NK-92 treated with Interleukin-12 subunit alpha and Interleukin-12 subunit beta, amount 100 ng/mL, for 24 hours (cell line): Measurements from ENCODE around the gene TMEM247.
"Not testable (repeated sequence)": the region's sequence is repeated elsewhere in the genome, so short reads cannot be mapped to it uniquely, and the experiment has no call there.

Experiments used
- DNase-seq: peaks from one replicate; lab custom pipeline; 2025; lab: John Stamatoyannopoulos, UW

The TMEM247 gene

GRCh38 chr2:46512185-46512584 is 32.8 kb downstream of the TMEM247 start:
- DNase-seq: no peak

- DNase-seq: no peak
Observed at GRCh38 chr2:46514738-46515137, 35.4 kb downstream of the TMEM247 start.

GRCh38 chr2:46517485-46517884 is 38.1 kb downstream of the TMEM247 start:
- DNase-seq: no peak

GRCh38 chr2:46518861-46519260 is 39.5 kb downstream of the TMEM247 start:
- DNase-seq: no peak

GRCh38 chr2:46519265-46519664 is 39.9 kb downstream of the TMEM247 start:
- DNase-seq: no peak

GRCh38 chr2:46520130-46520711 is 40.9 kb downstream of the TMEM247 start:
- no peak for DNase-seq

GRCh38 chr2:46521215-46521683 is 41.9 kb downstream of the TMEM247 start:
- DNase-seq: no peak

GRCh38 chr2:46522385-46522784 is 43.0 kb downstream of the TMEM247 start:
- not testable (repeated sequence) for DNase-seq

- DNase-seq: no peak
Observed at GRCh38 chr2:46525522-46526155, 46.3 kb downstream of the TMEM247 start.

GRCh38 chr2:46528880-46529279 is 49.5 kb downstream of the TMEM247 start:
- DNase-seq: no peak

- no peak for DNase-seq
Observed at GRCh38 chr2:46530639-46531038, 51.3 kb downstream of the TMEM247 start.

GRCh38 chr2:46531863-46532262 is 52.5 kb downstream of the TMEM247 start:
- DNase-seq: no peak
